NCI-H774 (cell line): Measurements from ENCODE around the gene BARHL1.

Source experiments
- DNase-seq: peaks from one replicate; lab custom pipeline; 2025; lab: John Stamatoyannopoulos, UW

BARHL1 gene

DNA sequence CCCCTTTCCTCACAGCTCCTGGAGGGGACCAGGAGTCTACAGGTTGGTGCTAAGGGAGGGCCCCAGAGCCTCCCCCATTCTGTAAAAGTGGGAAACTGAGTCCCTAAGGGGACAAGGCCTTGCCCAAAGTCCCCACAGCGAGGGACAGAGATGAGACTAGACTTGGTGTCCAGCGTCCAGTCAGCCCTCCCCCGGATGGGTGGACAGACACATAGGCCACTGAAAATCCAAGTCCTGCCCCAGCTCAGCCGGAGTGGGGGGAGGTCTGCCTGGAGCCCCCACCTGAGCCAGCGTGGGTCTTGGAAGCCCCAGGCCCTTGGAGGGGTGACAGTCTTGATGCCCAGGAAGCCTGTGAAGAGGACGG, 5.2 kb downstream of the BARHL1 start:
- no peak for DNase-seq

GRCh38 chr9:132588098-132588497, 5.7 kb downstream of the BARHL1 start:
- no peak for DNase-seq

- DNase-seq = no peak
Observed at GRCh38 chr9:132588501-132589147, 6.2 kb downstream of the BARHL1 start.

GRCh38 chr9:132589148-132590036, 7.0 kb downstream of the BARHL1 start:
- no peak for DNase-seq

- no peak for DNase-seq
Observed at GRCh38 chr9:132590037-132590317, 7.6 kb downstream of the BARHL1 start.

- no peak for DNase-seq
Observed at GRCh38 chr9:132590318-132591182, 8.1 kb downstream of the BARHL1 start.

DNA sequence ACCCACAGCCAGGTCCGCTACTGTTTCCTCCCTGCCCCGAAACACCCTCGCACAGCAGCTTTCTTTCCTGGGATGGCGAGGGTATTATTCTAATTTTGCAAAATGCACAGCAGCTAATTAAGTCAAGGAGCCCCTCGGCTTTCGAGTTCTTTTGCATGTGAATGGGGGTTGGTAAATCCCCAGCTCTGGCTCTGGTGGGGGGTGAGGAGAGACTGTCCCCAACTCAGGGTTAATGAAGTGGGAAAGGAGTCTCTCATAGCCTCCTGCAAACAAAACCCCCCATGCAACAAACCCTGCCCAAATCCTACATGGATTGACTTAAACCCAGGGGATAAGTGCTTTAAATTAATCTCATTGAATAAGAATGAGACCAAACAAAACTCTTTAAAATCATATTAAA, 8.8 kb downstream of the BARHL1 start:
- no peak for DNase-seq

DNA sequence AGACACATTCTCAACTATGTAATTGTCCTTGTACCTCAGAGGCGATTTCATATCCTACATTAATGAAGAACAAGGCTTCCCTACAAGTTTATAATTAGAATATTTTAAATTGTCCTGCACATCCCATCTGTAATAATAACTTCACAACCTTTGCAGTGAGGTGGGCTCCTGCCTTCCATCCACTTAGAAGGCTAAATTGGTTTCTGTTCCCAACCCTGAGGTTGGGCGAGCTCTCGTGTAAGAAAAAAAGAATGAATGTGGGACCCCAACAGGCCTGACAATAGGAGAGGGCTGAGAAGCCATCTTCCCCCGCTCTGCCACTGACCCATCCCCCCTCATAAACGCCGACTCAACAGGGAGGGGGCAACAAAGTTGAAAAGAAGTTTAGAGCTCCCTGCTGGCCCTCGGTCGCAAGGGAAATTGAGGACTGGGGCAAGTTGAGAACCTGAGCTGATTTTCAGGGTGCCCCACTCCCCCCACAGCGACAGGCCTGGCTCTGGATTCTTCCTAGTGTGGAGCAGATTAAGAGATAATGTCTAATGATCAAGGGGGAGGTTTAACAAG, 9.4 kb downstream of the BARHL1 start:
- DNase-seq = no peak

DNA sequence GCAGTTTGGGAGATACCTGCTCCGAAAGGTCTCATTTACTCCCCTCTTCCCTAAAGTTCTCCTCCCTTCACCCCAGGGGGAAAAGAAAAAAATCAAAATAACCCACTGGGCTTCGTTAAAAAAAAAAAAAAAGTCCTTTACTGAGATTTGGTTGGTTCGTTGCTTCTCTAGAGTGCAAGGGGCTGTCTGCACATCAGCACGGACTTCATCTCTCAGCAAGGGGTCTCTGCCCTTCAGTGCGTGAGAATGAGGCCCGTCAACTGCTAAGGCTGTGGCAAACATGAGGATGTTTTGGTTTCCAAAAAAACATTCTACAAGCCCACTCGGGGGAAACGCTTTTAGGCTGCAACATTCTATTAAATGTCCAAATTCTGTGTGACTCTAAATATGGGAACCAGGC, 10.0 kb downstream of the BARHL1 start:
- DNase-seq = no peak

DNA sequence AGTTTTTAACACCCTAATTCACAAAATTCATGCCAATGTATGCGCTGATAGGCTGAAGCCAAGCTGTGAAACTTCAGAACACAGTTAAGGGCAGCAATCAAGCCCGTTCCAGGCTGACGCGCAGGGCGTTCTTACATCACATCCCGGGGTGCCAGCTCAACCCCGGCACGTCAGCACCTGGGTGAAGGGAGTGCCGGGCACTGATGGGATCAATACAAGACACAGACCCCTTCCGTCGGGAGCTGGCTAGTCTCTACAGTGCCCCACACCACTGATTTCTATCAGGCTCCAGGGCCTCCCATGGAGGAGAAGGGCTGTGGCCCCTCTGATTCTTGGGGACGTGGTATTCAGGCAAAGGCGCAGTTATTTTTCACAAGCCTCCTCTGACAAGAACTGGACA, 12.0 kb downstream of the BARHL1 start:
- DNase-seq = no peak

- DNase-seq = no peak
Observed at GRCh38 chr9:132595319-132595718, 12.9 kb downstream of the BARHL1 start.

- DNase-seq = no peak
Observed at GRCh38 chr9:132596200-132596599, 13.8 kb downstream of the BARHL1 start.

GRCh38 chr9:132597073-132597775, 14.8 kb downstream of the BARHL1 start:
- DNase-seq = no peak

DNA sequence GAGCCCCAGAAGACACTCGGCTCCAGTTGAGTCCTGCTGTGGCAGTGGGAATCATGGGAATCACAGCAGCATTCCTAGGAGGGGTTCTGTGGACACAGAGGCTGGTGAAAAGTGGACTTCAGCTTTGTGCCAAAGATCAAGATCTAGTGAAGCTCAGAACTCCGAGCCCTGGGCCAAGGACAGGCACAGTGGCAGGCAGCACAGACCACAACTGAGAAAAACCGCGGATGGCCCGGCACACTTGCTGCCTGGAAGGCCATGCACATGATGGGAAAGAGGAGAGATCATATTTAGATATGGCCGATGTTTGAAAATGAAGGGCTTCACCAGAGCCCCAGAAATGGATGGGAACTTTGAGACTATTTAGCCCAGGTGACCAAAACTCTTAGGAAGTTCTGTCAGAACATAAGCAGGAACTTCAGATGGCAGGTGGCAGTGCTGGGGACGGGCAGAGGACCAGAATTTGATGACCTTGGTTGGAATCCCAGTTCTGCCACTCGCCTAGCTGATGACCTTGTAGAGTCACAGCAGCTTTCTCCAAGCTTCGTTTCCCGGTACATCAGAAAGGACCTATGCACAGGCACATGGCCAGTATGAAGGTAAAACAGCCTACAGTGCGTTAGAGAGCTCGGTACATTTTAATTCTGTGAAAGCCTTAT, 18.0 kb downstream of the BARHL1 start:
- no peak for DNase-seq

- DNase-seq = no peak
Observed at GRCh38 chr9:132602207-132602606, 19.8 kb downstream of the BARHL1 start.

- no peak for DNase-seq
Observed at GRCh38 chr9:132605387-132605786, 23.0 kb downstream of the BARHL1 start.

- DNase-seq = no peak
Observed at GRCh38 chr9:132606066-132606465, 23.7 kb downstream of the BARHL1 start.

- DNase-seq = no peak
Observed at GRCh38 chr9:132609184-132609583, 26.8 kb downstream of the BARHL1 start.

- DNase-seq = no peak
Observed at GRCh38 chr9:132609829-132610228, 27.4 kb downstream of the BARHL1 start.

GRCh38 chr9:132610661-132611060, 28.3 kb downstream of the BARHL1 start:
- no peak for DNase-seq

GRCh38 chr9:132614324-132614723, 31.9 kb downstream of the BARHL1 start:
- no peak for DNase-seq
